ENCODE results near the gene BCO1.
A peak's percentile ranks its signal among the peaks of the same experiment; 100 is the strongest.

BCO1 gene

GRCh38 chr16:81319221-81319912 is 80.9 kb downstream of the BCO1 start:
- no peak for DNase-seq

- DNase-seq = no peak
Measured at GRCh38 chr16:81321039-81321438, 82.5 kb downstream of the BCO1 start.

GRCh38 chr16:81321536-81321935 is 83.0 kb downstream of the BCO1 start:
- no peak for DNase-seq

GRCh38 chr16:81324808-81325207 is 86.3 kb downstream of the BCO1 start:
- no peak for DNase-seq

- no peak for DNase-seq
Measured at GRCh38 chr16:81327011-81327410, 88.5 kb downstream of the BCO1 start.

- DNase-seq = no peak
Measured at GRCh38 chr16:81327447-81328196, 89.1 kb downstream of the BCO1 start.

GRCh38 chr16:81329947-81330346 is 91.5 kb downstream of the BCO1 start:
- no peak for DNase-seq

- no peak for DNase-seq
Measured at GRCh38 chr16:81333356-81333755, 94.9 kb downstream of the BCO1 start.

GRCh38 chr16:81335669-81336068 is 97.2 kb downstream of the BCO1 start:
- DNase-seq = peak; percentile 26

GRCh38 chr16:81337097-81337496 is 98.6 kb downstream of the BCO1 start:
- DNase-seq = no peak
